A549 (cell line): Measurements from ENCODE around the gene MAP3K12. TPM values are rescaled to one million over a fixed set of nuclear protein-coding genes. Genes with fewer than 3 reads are reported as not detected.
"Not testable (repeated sequence)": the region's sequence is repeated elsewhere in the genome, so short reads cannot be mapped to it uniquely, and the experiment has no call there.

ENCODE experiments used
- ATAC-seq, 2 experiments: fragments of 200-7000 bp in 1 of 2; fragments of >200 bp in 1 of 2; cut with Nextera tagmentation in 1 of 2; cut with Tn5 transposase in 1 of 2; 3 replicates each; pipeline versions ENCODE4 v1.8.0 to v1.9.1; 2018 to 2020; ENCODE audit warnings: mild to moderate bottlenecking in 1 of 2, moderate library complexity in 1 of 2
- CTCF ChIA-PET: fragments of 300-600 bp; sonication (Branson Sonifier 250); formaldehyde crosslinking; extraction: SDS; loops from one replicate; lab custom pipeline; 2021; ENCODE audit warnings: antibody characterized with exemption, inconsistent platforms; lab: Yijun Ruan, JAX
- POLR2A ChIA-PET: fragments of 350-600 bp; formaldehyde crosslinking; extraction: SDS; loops from one replicate; lab custom pipeline; 2021; ENCODE audit warnings: antibody characterized with exemption, inconsistent platforms; lab: Yijun Ruan, JAX
- DNase-seq, 2 experiments: peaks; one replicate each; pipeline versions ENCODE4 v3.0.0 to v3.0.0-alpha.2; 2011 to 2016; ENCODE audit warnings: low read depth in 1 of 2, low spot score in 1 of 2
- FAIRE-seq: peaks from 2 replicates; lab custom pipeline; 2011; peaks lifted over from hg19 to GRCh38; lab: Jason Lieb, UNC
- H3K27ac ChIP-seq, 2 experiments: fragments of >200 bp; sonication (Bioruptor Twin); formaldehyde crosslinking; 3 replicates each; pipeline ENCODE4 v1.5.1; 2016 to 2017
- H3K4me1 ChIP-seq: fragments of >200 bp; sonication (Bioruptor Twin); formaldehyde crosslinking; 3 replicates; pipeline ENCODE4 v1.6.1; 2016
- H3K4me2 ChIP-seq: fragments of >200 bp; sonication (Bioruptor Twin); formaldehyde crosslinking; 3 replicates; pipeline ENCODE4 v1.6.1; 2016
- H3K4me3 ChIP-seq: fragments of >200 bp; sonication (Bioruptor Twin); formaldehyde crosslinking; 3 replicates; pipeline ENCODE4 v1.5.1; 2016
- H3K9me3 ChIP-seq: fragments of >200 bp; sonication (Bioruptor Twin); formaldehyde crosslinking; 3 replicates; pipeline ENCODE4 v1.6.1; 2016
- BCL3 ChIP-seq: fragments of >200 bp; sonication (Bioruptor Twin); formaldehyde crosslinking; IDR thresholded peaks from 3 replicates; pipeline ENCODE4 v1.6.1; 2016
- BHLHE40 ChIP-seq: IDR thresholded peaks from 2 replicates; pipeline ENCODE4 v1.6.1; 2012; ENCODE audit warnings: low read depth, low read length, inconsistent platforms
- CBX2 ChIP-seq: fragments of 200-600 bp; sonication (generic); IDR thresholded peaks from 2 replicates; pipeline ENCODE4 v1.6.1; 2016; ENCODE audit warnings: low read depth, mild to moderate bottlenecking, borderline replicate concordance
- CEBPB ChIP-seq, 2 experiments: fragments of >200 bp in 1 of 2; sonication (Bioruptor Twin) in 1 of 2; formaldehyde crosslinking in 1 of 2; IDR thresholded peaks; 2 replicates each; pipeline ENCODE4 v1.6.1; 2012 to 2016
- CHD2 ChIP-seq: fragments of 150-350 bp; IDR thresholded peaks from 2 replicates; pipeline ENCODE4 v1.6.1; 2014; ENCODE audit warnings: low read length; ENCODE audit not compliant: partially characterized antibody
- CTCF ChIP-seq: fragments of >200 bp; sonication (Bioruptor Twin); formaldehyde crosslinking; IDR thresholded peaks from 3 replicates; pipeline ENCODE4 v1.5.1; 2016
- EHF ChIP-seq: fragments of 250-450 bp; sonication (Bioruptor Pico); IDR thresholded peaks from 2 replicates; pipeline ENCODE4 v1.5.0; 2020; ENCODE audit warnings: mild to moderate bottlenecking
- EHMT2 ChIP-seq: fragments of 200-600 bp; sonication (generic); IDR thresholded peaks from 2 replicates; pipeline ENCODE4 v1.6.1; 2016; ENCODE audit warnings: antibody characterized with exemption, low read depth, mild to moderate bottlenecking, moderate library complexity
- FOSB ChIP-seq: fragments of 250-450 bp; sonication (Bioruptor Pico); IDR thresholded peaks from 2 replicates; pipeline ENCODE4 v1.5.0; 2020; ENCODE audit warnings: mild to moderate bottlenecking, moderate library complexity
- FOSL2 ChIP-seq, 2 experiments: fragments of 450-650 bp in 1 of 2; fragments of >200 bp in 1 of 2; sonication (Bioruptor Twin) in 1 of 2; formaldehyde crosslinking; IDR thresholded peaks; 2 replicates each; pipeline versions ENCODE4 v1.5.0 to v1.6.1; 2016 to 2020; ENCODE audit warnings: mild to moderate bottlenecking in 1 of 2, moderate library complexity in 1 of 2
- GATA3 ChIP-seq: IDR thresholded peaks from 2 replicates; pipeline ENCODE4 v1.6.1; 2012; ENCODE audit warnings: borderline replicate concordance
- HES2 ChIP-seq: fragments of >200 bp; sonication (Bioruptor Twin); formaldehyde crosslinking; IDR thresholded peaks from 2 replicates; pipeline ENCODE4 v1.6.1; 2016
- HEYL ChIP-seq: fragments of 250-450 bp; sonication (Bioruptor Pico); IDR thresholded peaks from 2 replicates; pipeline ENCODE4 v1.8.0; 2021; ENCODE audit warnings: mild to moderate bottlenecking, moderate library complexity
- JUN ChIP-seq, 2 experiments: fragments of >200 bp; sonication (Bioruptor Twin); formaldehyde crosslinking; IDR thresholded peaks; 2 replicates in 1 of 2; 3 replicates in 1 of 2; pipeline ENCODE4 v1.6.1; 2016 to 2017
- KDM1A ChIP-seq: fragments of 200-600 bp; sonication (generic); IDR thresholded peaks from 2 replicates; pipeline ENCODE4 v1.6.1; 2016; ENCODE audit warnings: low read depth, mild to moderate bottlenecking
- MAFK ChIP-seq: fragments of 450-650 bp; IDR thresholded peaks from 2 replicates; pipeline ENCODE4 v1.6.1; 2014; ENCODE audit not compliant: partially characterized antibody
- MAX ChIP-seq: IDR thresholded peaks from 2 replicates; pipeline ENCODE4 v1.6.1; 2012
- MAZ ChIP-seq: fragments of 150-350 bp; IDR thresholded peaks from 2 replicates; pipeline ENCODE4 v1.6.1; 2014; ENCODE audit warnings: antibody characterized with exemption, low read depth, low read length, borderline replicate concordance
- NR3C1 ChIP-seq: fragments of >200 bp; sonication (Bioruptor Twin); formaldehyde crosslinking; IDR thresholded peaks from 3 replicates; pipeline ENCODE4 v1.6.1; 2017
- PBX3 ChIP-seq: IDR thresholded peaks from 2 replicates; pipeline ENCODE4 v1.6.1; 2012
- RARB ChIP-seq: fragments of 250-450 bp; sonication (Bioruptor Pico); IDR thresholded peaks from 2 replicates; pipeline ENCODE4 v1.8.0; 2021; ENCODE audit warnings: mild to moderate bottlenecking, moderate library complexity
- TP53 ChIP-seq: fragments of 250-450 bp; sonication (Bioruptor Pico); IDR thresholded peaks from 2 replicates; pipeline ENCODE4 v1.5.0; 2021; ENCODE audit warnings: mild to moderate bottlenecking, moderate library complexity
- USF2 ChIP-seq: fragments of 450-650 bp; IDR thresholded peaks from 2 replicates; pipeline ENCODE4 v1.6.1; 2014; ENCODE audit warnings: antibody characterized with exemption
- ZC3H11A ChIP-seq: fragments of 450-650 bp; IDR thresholded peaks from 2 replicates; pipeline ENCODE4 v1.6.1; 2014; ENCODE audit warnings: antibody characterized with exemption, mild to moderate bottlenecking
- WGBS: methylation state at CpG from one replicate; pipeline ENCODE4 v1.1.6; 2017; ENCODE audit errors: missing lambda C conversion rate; 5-methylcytosine and 5-hydroxymethylcytosine counted together
- polyA plus RNA-seq, 4 experiments: library from polyadenylated mRNA; depleted of rRNA in 3 of 4; stranded (reverse); fragments of >200 nt; fragmentation: RNase III in 1 of 4; extraction: RNeasy Plus Mini Kit Qiagen cat#74134 plus additional on column Dnase treatment in 1 of 4; gene quantifications; 2 replicates in 3 of 4; 3 replicates in 1 of 4; pipeline ENCODE4 v1.2.3, GENCODE V29; 2011 to 2017

The MAP3K12 gene
- polyA plus RNA-seq, 2 of the 4 experiments (the other 2 are of a cell fraction): 18.7 to 21.9 TPM

GRCh38 chr12:53441040-53441833 lies 58.0 kb downstream of the MAP3K12 start, which contains the start of gene PRR13 (continued):
- TF ChIP-seq PBX3 (peak; percentile 80), HES2 (peak; percentile 69), USF2 (peak; percentile 45; the same call in 1 of the 2 replicates), BCL3 (peak; percentile 89), CTCF (0 out of 3 replicates have a peak, but pooled peaks have one; percentile 8), TP53 (no peak), HEYL (CRISPR knock-in tag) (no peak), ZC3H11A (no peak), BHLHE40 (no peak), CHD2 (no peak), NR3C1 (no peak), FOSB (CRISPR knock-in tag) (no peak), CBX2 (no peak), MAZ (no peak), EHF (no peak), RARB (no peak), MAFK (no peak), CEBPB (IDR thresholded peaks at IDR 0.05) (peak; percentile 90 to 97), EHMT2 (0 out of 2 replicates have a peak, but pooled peaks have one; percentile 19), JUN (IDR thresholded peaks at IDR 0.05) (peak; percentile 72 to 79; a peak in 3 of 5 replicates), FOSL2 (IDR thresholded peaks at IDR 0.05) (no peak), FOSL2 (CRISPR knock-in tag; IDR thresholded peaks at IDR 0.05) (peak; percentile 4; the same call in 1 of the 2 replicates), MAX (peak; percentile 71), GATA3 (no peak)

- H3K27ac ChIP-seq, ATAC-seq, H3K9me3 ChIP-seq, DNase-seq, H3K4me3 ChIP-seq, H3K4me2 ChIP-seq, FAIRE-seq: not testable (repeated sequence)
- ChIA-PET POLR2A (interaction anchor here (2.1 to 2.3 kb wide), 2 partner anchors 12 to 62 kb away, joined by 12 to 29 read pairs; partner anchors contain the start of gene TARBP2), CTCF (interaction anchor here (0.7 to 2.1 kb wide), 6 partner anchors 11 to 115 kb away, joined by 3 to 7 read pairs (median 4); no protein-coding TSS in a partner anchor)
- peaks cover 23% of the 10 kb centered on the region for H3K4me1 ChIP-seq
- TF ChIP-seq KDM1A: 0 out of 2 replicates have a peak, but pooled peaks have one; percentile 32
- TF ChIP-seq, all 56 proteins: peak for 1; not testable (repeated sequence) for 55
These were observed 59.7 kb downstream of the MAP3K12 start for GRCh38 chr12:53439582-53439981.

GRCh38 chr12:53435326-53435725 lies 63.9 kb downstream of the MAP3K12 start:
- WGBS: 95% methylated on average over 9 of the region's 9 CpGs
- DNase-seq, FAIRE-seq, ATAC-seq, H3K4me2 ChIP-seq, H3K27ac ChIP-seq, H3K4me3 ChIP-seq, POLR2A ChIA-PET, H3K9me3 ChIP-seq: not testable (repeated sequence)
- peaks cover 12% of the 10 kb centered on the region for H3K4me1 ChIP-seq
- CTCF ChIA-PET: interaction anchor here (16.7 kb wide), 1 partner anchor 83 kb away, joined by 408 read pairs; no protein-coding TSS in a partner anchor
